A673 (cell line): ENCODE data around the gene KDF1.

ENCODE experiments used
- CTCF ChIP-seq: fragments of 300-800, 200-600 bp; sonication (generic); conservative IDR thresholded peaks from 2 replicates; pipeline ENCODE4 v1.5.1; 2017; ENCODE audit warnings: low read depth, mild to moderate bottlenecking, antibody characterized with exemption, low read length, moderate library complexity, mixed read lengths
- EZH2 ChIP-seq: fragments of 200-600 bp; sonication (generic); IDR thresholded peaks from 2 replicates; pipeline ENCODE4 v1.6.1; 2017; ENCODE audit warnings: borderline replicate concordance, low read depth, mild to moderate bottlenecking, mixed read lengths, antibody characterized with exemption, low read length; ENCODE audit not compliant: poor library complexity, severe bottlenecking

- no peak for TF ChIP-seq CTCF
- no peak for TF ChIP-seq EZH2
Observed at GRCh38 chr1:26999440-26999987, 39.2 kb upstream of the KDF1 start.
